ENCODE results near the gene DAB2IP. TPM values are rescaled to one million over a fixed set of nuclear protein-coding genes. Genes with fewer than 3 reads are reported as not detected.
A peak's percentile ranks its signal among the peaks of the same experiment; 100 is the strongest.

Gene DAB2IP
- total RNA-seq, 4 donors from 2014 or later, result 19.2 to 45.4 (median 34.8) TPM

- DNase-seq (ENCODE audit: low spot score) (no peak), ATAC-seq (ENCODE audit: low FRiP score) (peak; percentile 60)
- no peak for TF ChIP-seq CTCF (IDR thresholded peaks at IDR 0.05)
These were observed 1.0 kb upstream of the DAB2IP start for GRCh38 chr9:121650217-121651007.

- DNase-seq (ENCODE audit: low spot score), result no peak
- TF ChIP-seq CTCF (IDR thresholded peaks at IDR 0.05), result no peak
- no peak for ATAC-seq (ENCODE audit: low FRiP score)
These were observed 483 bp upstream of the DAB2IP start for GRCh38 chr9:121651008-121651294.

- DNase-seq (ENCODE audit: low spot score) (no peak), ATAC-seq (ENCODE audit: low FRiP score) (no peak)
- no peak for TF ChIP-seq CTCF (IDR thresholded peaks at IDR 0.05)
These were observed 795 bp downstream of the DAB2IP start for GRCh38 chr9:121652021-121652837.

- no peak for ATAC-seq (ENCODE audit: low FRiP score)
- no peak for DNase-seq (ENCODE audit: low spot score)
- TF ChIP-seq CTCF (IDR thresholded peaks at IDR 0.05), result no peak
These were observed 1.4 kb downstream of the DAB2IP start for GRCh38 chr9:121652838-121653231.

- TF ChIP-seq CTCF (IDR thresholded peaks at IDR 0.05), result no peak
- no peak for ATAC-seq (ENCODE audit: low FRiP score)
- DNase-seq (ENCODE audit: low spot score), result no peak
These were observed 3.2 kb downstream of the DAB2IP start for GRCh38 chr9:121654499-121655140.

GRCh38 chr9:121655231-121655755, 3.9 kb downstream of the DAB2IP start:
- no peak for TF ChIP-seq CTCF (IDR thresholded peaks at IDR 0.05)
- no peak for DNase-seq (ENCODE audit: low spot score)

More at GRCh38 chr9:121655231-121655755, 3.9 kb downstream of the DAB2IP start:
- no peak for ATAC-seq (ENCODE audit: low FRiP score)

All from omental fat pad (tissue), 4 donors.